ENCODE measurements around the gene SATL1. TPM values are rescaled to one million over a fixed set of nuclear protein-coding genes. Genes with fewer than 3 reads are reported as not detected.

The SATL1 gene
- total RNA-seq, 1 donor from 2014 or later = not detected

DNA sequence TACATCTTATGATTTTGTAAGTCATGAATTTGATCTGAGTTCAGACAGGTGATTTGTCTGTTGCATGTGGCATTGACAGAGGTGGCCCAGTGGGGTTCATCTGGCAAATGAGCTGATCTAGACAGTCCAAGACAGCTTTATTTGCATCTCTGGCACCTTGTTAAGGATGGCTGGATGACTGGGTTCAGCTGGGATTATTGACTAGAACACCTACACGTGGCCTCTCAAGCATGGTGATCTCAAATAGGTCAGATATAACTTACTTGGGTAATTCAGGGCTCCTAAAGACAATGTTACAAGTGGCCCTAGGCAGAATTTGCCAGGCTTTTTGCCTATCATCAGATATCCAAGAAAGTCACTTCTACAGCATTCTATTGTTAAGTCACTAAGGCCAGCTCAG lies 192.0 kb downstream of the SATL1 start:
- H3K4me3 Mint-ChIP-seq (ENCODE audit: unreplicated experiment) = no peak overlapping the region
- peaks cover 39% of the 10 kb centered on the region for H3K4me1 Mint-ChIP-seq (ENCODE audit: low read depth)
- TF ChIP-seq CTCF (IDR thresholded peaks at IDR 0.05) = no peak
- H3K9me3 Mint-ChIP-seq (ENCODE audit: low read depth) = no peaks in the 10 kb centered on the region
- no peak for DNase-seq (ENCODE audit: low spot score)
- H3K27ac Mint-ChIP-seq (ENCODE audit: unreplicated experiment) = peak overlapping the region; percentile 71
- no peaks in the 10 kb centered on the region for H3K27me3 Mint-ChIP-seq (ENCODE audit: low read depth)
- no peaks in the 10 kb centered on the region for H3K36me3 Mint-ChIP-seq (ENCODE audit: low read depth)

Other genes with a start within 250 kb of the SATL1 start
- gene APOOL, start 239.9 kb downstream of the SATL1 start, total RNA-seq = 23.6 to 33.0 TPM (median 25.6 TPM) in 3 replicates
- gene ZNF711, start 212 bp upstream of the SATL1 start, total RNA-seq = 6.7 to 7.2 TPM (median 6.7 TPM) in 3 replicates
- not detected in 3 replicates for gene POF1B, start 135.9 kb upstream of the SATL1 start, total RNA-seq

Measured in chondrocyte (in vitro differentiated cells).